Duodenal mucosa (tissue), 2 donors: ENCODE results near the gene PABPN1L.

ENCODE experiments used
- H3K27ac ChIP-seq: one replicate; pipeline ENCODE4 v1.7.0; 2013; ENCODE audit warnings: low read depth, low read length
- H3K27me3 ChIP-seq, 2 donors: one replicate each; pipeline ENCODE4 v1.7.0; 2013; ENCODE audit warnings: low read length in 2 of 2, control low read depth in 1 of 2; ENCODE audit not compliant: insufficient read depth in 2 of 2, control insufficient read depth in 1 of 2
- H3K36me3 ChIP-seq, 2 donors: one replicate each; pipeline ENCODE4 v1.7.0; 2013; ENCODE audit warnings: low read length in 2 of 2, control low read depth in 1 of 2; ENCODE audit not compliant: insufficient read depth in 2 of 2, control insufficient read depth in 1 of 2
- H3K4me1 ChIP-seq, 2 donors: one replicate each; pipeline ENCODE4 v1.7.0; 2013; ENCODE audit warnings: low read length in 2 of 2, control low read depth in 1 of 2; ENCODE audit not compliant: insufficient read depth in 2 of 2, control insufficient read depth in 1 of 2
- H3K4me3 ChIP-seq, 2 donors: one replicate each; pipeline ENCODE4 v1.7.0; 2013; ENCODE audit warnings: low read length in 2 of 2, low read depth in 1 of 2
- H3K9ac ChIP-seq, 2 donors: one replicate each; pipeline ENCODE4 v1.7.0; 2013; ENCODE audit warnings: low read length in 2 of 2, low read depth in 1 of 2
- H3K9me3 ChIP-seq, 2 donors: one replicate each; pipeline ENCODE4 v1.7.0; 2013; ENCODE audit warnings: low read length in 2 of 2, control low read depth in 1 of 2; ENCODE audit not compliant: control insufficient read depth in 1 of 2

Gene PABPN1L

GRCh38 chr16:88839745-88840599, 26.5 kb downstream of the PABPN1L start:
- Histone ChIP-seq H3K36me3 (peaks cover 0 to 38% of the 10 kb centered on the region in 2 donors), H3K9me3 (no peaks in the 10 kb centered on the region), H3K4me1 (no peaks in the 10 kb centered on the region), H3K27ac (no peak overlapping the region), H3K4me3 (no peak overlapping the region), H3K27me3 (no peaks in the 10 kb centered on the region), H3K9ac (no peak overlapping the region)

- peaks cover 0 to 40% of the 10 kb centered on the region in 2 donors for H3K36me3 ChIP-seq
These were observed 27.4 kb downstream of the PABPN1L start for GRCh38 chr16:88839026-88839529.

GRCh38 chr16:88838566-88838965, 27.9 kb downstream of the PABPN1L start:
- Histone ChIP-seq H3K4me3 (no peak overlapping the region), H3K9ac (no peak overlapping the region), H3K27ac (no peak overlapping the region), H3K27me3 (no peaks in the 10 kb centered on the region), H3K9me3 (no peaks in the 10 kb centered on the region), H3K4me1 (no peaks in the 10 kb centered on the region), H3K36me3 (peaks cover 0 to 40% of the 10 kb centered on the region in 2 donors)

More at GRCh38 chr16:88839026-88839529, 27.4 kb downstream of the PABPN1L start:
- Histone ChIP-seq H3K9me3 (no peaks in the 10 kb centered on the region), H3K9ac (no peak overlapping the region), H3K4me3 (no peak overlapping the region), H3K4me1 (no peaks in the 10 kb centered on the region), H3K27ac (no peak overlapping the region), H3K27me3 (no peaks in the 10 kb centered on the region)

GRCh38 chr16:88837806-88838205, 28.7 kb downstream of the PABPN1L start:
- H3K4me3 ChIP-seq = no peak overlapping the region
- H3K9ac ChIP-seq = no peak overlapping the region
- H3K36me3 ChIP-seq = peaks cover 0 to 38% of the 10 kb centered on the region in 2 donors
- no peaks in the 10 kb centered on the region for H3K27me3 ChIP-seq
- no peaks in the 10 kb centered on the region for H3K4me1 ChIP-seq
- no peak overlapping the region for H3K27ac ChIP-seq
- no peaks in the 10 kb centered on the region for H3K9me3 ChIP-seq

GRCh38 chr16:88836791-88837190, 29.7 kb downstream of the PABPN1L start:
- peaks cover 0 to 36% of the 10 kb centered on the region in 2 donors for H3K36me3 ChIP-seq
- no peaks in the 10 kb centered on the region for H3K27me3 ChIP-seq
- no peaks in the 10 kb centered on the region for H3K9me3 ChIP-seq
- no peak overlapping the region for H3K27ac ChIP-seq
- H3K4me1 ChIP-seq = no peaks in the 10 kb centered on the region
- no peak overlapping the region for H3K4me3 ChIP-seq
- H3K9ac ChIP-seq = no peak overlapping the region

- Histone ChIP-seq H3K27ac (no peak overlapping the region), H3K36me3 (peaks cover 0 to 35% of the 10 kb centered on the region in 2 donors), H3K9ac (no peak overlapping the region), H3K4me3 (no peak overlapping the region), H3K4me1 (no peaks in the 10 kb centered on the region), H3K27me3 (no peaks in the 10 kb centered on the region), H3K9me3 (no peaks in the 10 kb centered on the region)
These were observed 30.6 kb downstream of the PABPN1L start for GRCh38 chr16:88835818-88836217.

GRCh38 chr16:88835383-88835782, 31.1 kb downstream of the PABPN1L start:
- peaks cover 0 to 31% of the 10 kb centered on the region in 2 donors for H3K36me3 ChIP-seq
- no peaks in the 10 kb centered on the region for H3K9me3 ChIP-seq
- H3K27ac ChIP-seq = no peak overlapping the region
- no peaks in the 10 kb centered on the region for H3K4me1 ChIP-seq
- H3K9ac ChIP-seq = no peak overlapping the region
- H3K27me3 ChIP-seq = no peaks in the 10 kb centered on the region
- H3K4me3 ChIP-seq = peak overlapping the region in 1 of 2 donors; percentile 13

GRCh38 chr16:88834670-88835069, 31.8 kb downstream of the PABPN1L start:
- peak overlapping the region in 1 of 2 donors; percentile 13 for H3K4me3 ChIP-seq
- peaks cover 0 to 24% of the 10 kb centered on the region in 2 donors for H3K36me3 ChIP-seq
- H3K27ac ChIP-seq = no peak overlapping the region
- no peaks in the 10 kb centered on the region for H3K4me1 ChIP-seq
- no peaks in the 10 kb centered on the region for H3K9me3 ChIP-seq
- no peaks in the 10 kb centered on the region for H3K27me3 ChIP-seq
- H3K9ac ChIP-seq = no peak overlapping the region

- Histone ChIP-seq H3K9ac (no peak overlapping the region), H3K9me3 (no peaks in the 10 kb centered on the region), H3K4me1 (no peaks in the 10 kb centered on the region), H3K36me3 (peaks cover 0 to 14% of the 10 kb centered on the region in 2 donors), H3K4me3 (no peak overlapping the region), H3K27ac (no peak overlapping the region), H3K27me3 (no peaks in the 10 kb centered on the region)
These were observed 33.4 kb downstream of the PABPN1L start for GRCh38 chr16:88833086-88833485.

GRCh38 chr16:88831838-88832237, 34.6 kb downstream of the PABPN1L start:
- Histone ChIP-seq H3K4me1 (no peaks in the 10 kb centered on the region), H3K4me3 (no peak overlapping the region), H3K9me3 (no peaks in the 10 kb centered on the region), H3K27me3 (no peaks in the 10 kb centered on the region), H3K9ac (no peak overlapping the region), H3K36me3 (peaks cover 0 to 18% of the 10 kb centered on the region in 2 donors), H3K27ac (no peak overlapping the region)
